Right atrium auricular region (tissue), 2 donors: Measurements from ENCODE around the gene MFAP3L. TPM values are rescaled to one million over a fixed set of nuclear protein-coding genes. Genes with fewer than 3 reads are reported as not detected.

ENCODE experiments used
- DNase-seq: peaks from one replicate; pipeline ENCODE4 v3.0.0-alpha.2; 2019; ENCODE audit warnings: low spot score
- H3K27ac ChIP-seq, 2 donors: fragments of 200-600 bp; sonication (generic); 1 replicate in 1 of 2; 2 replicates in 1 of 2; pipeline ENCODE4 v1.5.1; 2016 to 2019
- H3K27me3 ChIP-seq, 2 donors: fragments of 200-600 bp; sonication (generic); one replicate each; pipeline versions ENCODE4 v1.5.1 to v1.6.0; 2017 to 2019
- H3K36me3 ChIP-seq: fragments of 200-600 bp; sonication (generic); one replicate; pipeline ENCODE4 v1.5.1; 2016
- H3K4me1 ChIP-seq, 2 donors: fragments of 200-600 bp; sonication (generic); one replicate each; pipeline versions ENCODE4 v1.5.1 to v1.6.0; 2017 to 2019
- H3K4me3 ChIP-seq, 2 donors: fragments of 200-600 bp; sonication (generic); 1 replicate in 1 of 2; 2 replicates in 1 of 2; pipeline ENCODE4 v1.5.1; 2017 to 2019; ENCODE audit warnings: mild to moderate bottlenecking in 1 of 2, moderate library complexity in 1 of 2
- H3K9me3 ChIP-seq, 2 donors: fragments of 200-600 bp; sonication (generic); one replicate each; pipeline ENCODE4 v1.5.1; 2019
- total RNA-seq, 2 donors: library from RNA; depleted of rRNA; stranded (reverse); fragments of >200 nt; gene quantifications; one replicate each; pipeline ENCODE4 v1.1.0, GENCODE V29; 2016
- TF ChIP-seq, protein P1 (sequence below), 2 donors: fragments of 200-600 bp; sonication (generic); IDR thresholded peaks; one replicate each; pipeline ENCODE4 v1.5.1; 2019; ENCODE audit warnings: antibody characterized with exemption in 2 of 2

MFAP3L gene
- total RNA-seq, 2 donors from 2014 or later = 7.7 to 8.1 TPM

GRCh38 chr4:169957785-169958184 is 68.4 kb downstream of the MFAP3L start:
- Histone ChIP-seq H3K36me3 (no peaks in the 10 kb centered on the region), H3K27ac (no peak overlapping the region), H3K4me1 (no peaks in the 10 kb centered on the region), H3K9me3 (no peaks in the 10 kb centered on the region), H3K4me3 (no peak overlapping the region), H3K27me3 (no peaks in the 10 kb centered on the region)
- DNase-seq = no peak
- TF ChIP-seq, protein P1, sequence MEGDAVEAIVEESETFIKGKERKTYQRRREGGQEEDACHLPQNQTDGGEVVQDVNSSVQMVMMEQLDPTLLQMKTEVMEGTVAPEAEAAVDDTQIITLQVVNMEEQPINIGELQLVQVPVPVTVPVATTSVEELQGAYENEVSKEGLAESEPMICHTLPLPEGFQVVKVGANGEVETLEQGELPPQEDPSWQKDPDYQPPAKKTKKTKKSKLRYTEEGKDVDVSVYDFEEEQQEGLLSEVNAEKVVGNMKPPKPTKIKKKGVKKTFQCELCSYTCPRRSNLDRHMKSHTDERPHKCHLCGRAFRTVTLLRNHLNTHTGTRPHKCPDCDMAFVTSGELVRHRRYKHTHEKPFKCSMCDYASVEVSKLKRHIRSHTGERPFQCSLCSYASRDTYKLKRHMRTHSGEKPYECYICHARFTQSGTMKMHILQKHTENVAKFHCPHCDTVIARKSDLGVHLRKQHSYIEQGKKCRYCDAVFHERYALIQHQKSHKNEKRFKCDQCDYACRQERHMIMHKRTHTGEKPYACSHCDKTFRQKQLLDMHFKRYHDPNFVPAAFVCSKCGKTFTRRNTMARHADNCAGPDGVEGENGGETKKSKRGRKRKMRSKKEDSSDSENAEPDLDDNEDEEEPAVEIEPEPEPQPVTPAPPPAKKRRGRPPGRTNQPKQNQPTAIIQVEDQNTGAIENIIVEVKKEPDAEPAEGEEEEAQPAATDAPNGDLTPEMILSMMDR (IDR thresholded peaks at IDR 0.05) = no peak

DNA sequence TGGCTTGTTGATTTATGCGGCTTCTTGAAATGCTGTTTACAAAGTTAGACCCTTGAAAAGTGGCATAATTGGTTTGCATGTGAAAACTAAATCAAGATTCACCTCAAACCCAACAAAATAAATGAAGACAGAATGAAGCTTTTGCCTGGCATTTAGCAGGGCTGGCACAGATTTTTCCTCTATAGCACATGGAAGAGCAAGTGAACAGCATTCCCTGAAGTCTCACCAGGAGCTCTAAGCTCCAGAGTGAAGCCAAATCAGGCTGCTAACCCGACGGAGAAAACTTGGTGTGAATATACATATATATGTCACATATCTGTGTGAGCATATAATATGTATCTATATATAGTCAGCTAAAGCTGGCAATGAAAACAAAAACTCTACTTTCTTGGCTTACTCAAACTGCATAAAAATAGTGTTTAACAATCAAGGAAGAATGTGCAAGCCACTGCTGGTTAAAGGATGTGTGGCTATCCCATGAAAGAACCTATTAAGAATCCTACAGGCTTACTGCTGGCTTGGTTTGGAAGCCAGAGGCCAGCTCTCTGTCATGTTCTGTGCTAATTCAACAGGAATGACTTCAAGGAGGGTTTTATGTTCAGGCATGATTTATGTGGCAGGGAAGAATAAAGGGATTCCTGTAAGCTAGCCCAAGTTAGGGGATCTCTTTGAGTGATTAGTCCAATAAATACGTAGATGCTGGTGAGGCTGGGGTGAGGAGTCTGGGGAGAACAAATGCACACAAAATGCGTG is 69.9 kb downstream of the MFAP3L start:
- H3K9me3 ChIP-seq = no peaks in the 10 kb centered on the region
- no peaks in the 10 kb centered on the region for H3K36me3 ChIP-seq
- no peak for DNase-seq
- no peak overlapping the region for H3K27ac ChIP-seq
- TF ChIP-seq, protein P1 (IDR thresholded peaks at IDR 0.05) = no peak
- H3K27me3 ChIP-seq = no peaks in the 10 kb centered on the region
- H3K4me3 ChIP-seq = no peak overlapping the region
- H3K4me1 ChIP-seq = no peaks in the 10 kb centered on the region

- H3K4me3 ChIP-seq = no peak overlapping the region
- H3K27ac ChIP-seq = no peak overlapping the region
- no peak for DNase-seq
- no peaks in the 10 kb centered on the region for H3K4me1 ChIP-seq
- H3K27me3 ChIP-seq = no peaks in the 10 kb centered on the region
- no peaks in the 10 kb centered on the region for H3K36me3 ChIP-seq
- TF ChIP-seq, protein P1 (IDR thresholded peaks at IDR 0.05) = no peak
- no peaks in the 10 kb centered on the region for H3K9me3 ChIP-seq
These were observed 70.7 kb downstream of the MFAP3L start for GRCh38 chr4:169955521-169955920.

DNA sequence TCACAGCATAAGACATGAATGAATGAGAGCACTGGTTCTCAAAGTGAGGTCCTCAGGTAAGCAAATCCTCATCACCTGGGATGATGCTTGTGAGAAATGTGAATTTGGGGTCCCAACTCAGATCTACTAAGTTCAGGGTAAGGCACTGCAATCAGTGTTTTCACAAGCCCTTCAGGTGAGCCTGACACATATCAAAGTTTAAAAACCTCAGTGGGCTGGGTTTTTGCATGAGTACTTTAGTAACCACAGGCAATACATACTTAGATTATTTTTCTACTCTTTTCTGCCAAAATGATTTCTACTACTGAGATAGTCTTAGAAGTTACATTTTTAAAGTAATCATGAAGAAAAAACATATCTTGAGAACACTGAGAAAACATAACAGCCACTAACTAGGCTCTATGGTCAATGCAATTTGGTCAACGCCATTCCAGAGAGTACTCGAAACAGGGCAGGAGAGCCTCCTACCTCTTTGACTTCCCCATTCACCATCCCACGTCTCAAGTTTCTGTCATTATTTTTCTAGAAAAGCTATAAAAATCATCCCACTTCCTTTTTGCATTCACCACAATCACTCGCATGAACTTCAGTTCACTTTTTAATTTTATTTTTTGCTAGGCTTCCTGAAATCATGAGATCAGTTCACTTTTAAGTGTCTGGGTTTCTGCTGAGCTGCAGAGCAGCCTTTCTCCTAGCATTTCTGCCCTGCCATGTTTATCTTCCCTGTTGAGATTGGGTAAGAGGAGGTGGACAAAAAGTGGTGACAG is 73.8 kb downstream of the MFAP3L start:
- TF ChIP-seq, protein P1 (IDR thresholded peaks at IDR 0.05) = no peak
- Histone ChIP-seq H3K9me3 (no peaks in the 10 kb centered on the region), H3K27ac (no peak overlapping the region), H3K4me1 (no peaks in the 10 kb centered on the region), H3K36me3 (no peaks in the 10 kb centered on the region), H3K27me3 (no peaks in the 10 kb centered on the region), H3K4me3 (no peak overlapping the region)
- DNase-seq = no peak

DNA sequence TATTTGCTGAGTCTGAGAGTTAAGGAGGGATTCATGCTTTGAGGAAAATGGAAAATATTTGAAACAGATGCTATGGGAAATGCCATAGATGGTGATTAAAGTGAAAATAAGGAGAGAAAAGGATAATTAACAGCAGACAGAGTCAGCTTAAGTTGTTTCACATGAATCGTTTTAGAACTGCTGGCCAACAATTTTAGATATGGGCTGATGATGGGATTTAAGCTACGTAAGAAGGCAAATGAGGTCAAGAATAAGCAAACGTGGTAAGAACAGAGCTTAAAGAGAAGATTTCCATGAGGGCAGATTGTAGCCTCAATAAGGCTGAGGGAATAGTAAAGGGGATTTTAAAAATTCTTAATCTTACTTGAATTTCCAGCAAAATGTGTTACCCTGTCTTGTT is 77.9 kb downstream of the MFAP3L start:
- TF ChIP-seq, protein P1 (IDR thresholded peaks at IDR 0.05) = no peak
- H3K27me3 ChIP-seq = no peaks in the 10 kb centered on the region
- DNase-seq = no peak
- no peaks in the 10 kb centered on the region for H3K36me3 ChIP-seq
- no peaks in the 10 kb centered on the region for H3K4me1 ChIP-seq
- no peak overlapping the region for H3K4me3 ChIP-seq
- no peaks in the 10 kb centered on the region for H3K9me3 ChIP-seq
- H3K27ac ChIP-seq = no peak overlapping the region
